Brain pericyte (primary cell): ENCODE data around the gene DCHS1.

ENCODE experiments used
- DNase-seq: peaks from one replicate; pipeline ENCODE4 v3.0.0-alpha.2; 2012; ENCODE audit warnings: low read depth, low spot score

Gene DCHS1

DNA sequence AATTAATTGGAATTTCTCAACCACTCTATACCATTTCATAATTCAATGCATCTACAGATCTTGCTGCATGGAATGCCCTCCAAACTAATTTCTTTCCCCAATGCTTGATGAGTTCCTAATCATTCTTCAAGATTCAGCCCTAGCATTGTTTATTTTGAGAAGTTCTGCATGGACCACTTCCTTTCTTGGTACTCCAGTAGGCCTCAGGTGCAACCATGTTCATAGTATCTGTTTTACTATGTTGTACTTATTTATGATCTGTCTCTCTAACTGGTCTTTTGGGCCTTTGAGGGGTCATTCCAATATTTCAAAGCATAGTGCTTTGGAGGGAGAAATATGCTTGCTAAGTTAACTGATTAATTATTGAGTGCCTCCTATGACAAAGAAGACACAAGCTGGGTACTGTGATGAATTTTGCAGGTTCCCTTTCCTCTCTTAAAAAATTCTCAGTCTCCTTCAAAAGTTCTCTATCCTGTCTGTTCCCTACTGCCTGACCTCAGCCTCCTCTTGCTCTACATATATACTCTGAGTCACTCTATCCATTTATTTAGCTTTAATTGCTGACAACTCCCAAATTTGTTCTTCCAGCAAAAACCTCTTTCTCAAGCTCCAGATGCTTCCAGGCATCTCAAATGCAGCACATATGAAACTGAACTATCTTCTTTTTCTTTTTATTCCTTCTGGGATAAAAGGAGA, 18.1 kb upstream of the DCHS1 start:
- no peak for DNase-seq

DNA sequence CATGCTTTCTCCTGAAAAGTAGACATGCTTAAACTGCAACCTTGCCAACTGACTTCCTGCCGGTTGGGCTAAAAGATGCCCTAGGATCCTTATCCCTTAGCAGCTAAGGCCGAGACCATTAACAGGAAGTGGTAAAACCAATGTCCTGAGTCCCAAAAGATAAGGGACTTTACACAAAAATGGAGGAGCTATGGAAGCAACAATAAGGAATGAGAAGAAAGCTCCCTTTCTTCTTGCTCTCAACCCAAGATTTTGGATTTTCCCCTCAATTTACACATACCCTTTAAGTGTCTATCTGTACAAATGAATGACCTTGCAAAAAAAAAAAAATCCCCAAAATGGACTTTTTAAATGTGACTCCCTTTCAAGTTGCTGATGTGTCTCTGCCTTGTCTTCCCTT, 16.4 kb upstream of the DCHS1 start:
- DNase-seq, result no peak

DNA sequence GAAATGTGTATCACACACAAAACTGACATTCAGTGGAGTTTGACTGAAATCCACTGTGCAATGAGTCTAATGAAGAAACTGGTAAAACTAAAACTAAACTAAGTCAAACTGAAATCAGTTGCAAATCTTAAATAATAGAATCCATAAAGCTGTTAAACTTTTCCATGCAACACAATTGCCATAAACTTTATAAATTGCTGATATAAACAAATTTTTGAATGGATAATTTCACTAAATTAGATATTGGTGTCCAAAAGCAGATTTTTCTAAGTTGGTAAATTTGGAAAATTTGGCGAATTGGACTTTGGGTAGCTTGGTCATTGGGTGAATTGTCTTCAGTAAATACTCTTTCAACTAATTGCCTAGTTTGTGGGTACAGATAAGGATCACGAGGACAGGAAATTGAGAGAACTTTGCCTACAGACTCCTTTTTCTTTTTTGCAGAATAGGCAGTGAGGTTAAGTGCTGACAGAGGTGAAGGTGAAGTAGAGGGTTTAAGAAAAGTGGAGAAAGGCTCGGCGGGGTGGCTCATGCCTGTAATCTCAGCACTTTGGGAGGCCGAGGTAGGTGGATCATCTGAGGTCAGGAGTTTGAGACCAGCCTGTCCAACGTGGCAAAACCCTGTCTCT, 14.7 kb upstream of the DCHS1 start:
- no peak for DNase-seq

DNA sequence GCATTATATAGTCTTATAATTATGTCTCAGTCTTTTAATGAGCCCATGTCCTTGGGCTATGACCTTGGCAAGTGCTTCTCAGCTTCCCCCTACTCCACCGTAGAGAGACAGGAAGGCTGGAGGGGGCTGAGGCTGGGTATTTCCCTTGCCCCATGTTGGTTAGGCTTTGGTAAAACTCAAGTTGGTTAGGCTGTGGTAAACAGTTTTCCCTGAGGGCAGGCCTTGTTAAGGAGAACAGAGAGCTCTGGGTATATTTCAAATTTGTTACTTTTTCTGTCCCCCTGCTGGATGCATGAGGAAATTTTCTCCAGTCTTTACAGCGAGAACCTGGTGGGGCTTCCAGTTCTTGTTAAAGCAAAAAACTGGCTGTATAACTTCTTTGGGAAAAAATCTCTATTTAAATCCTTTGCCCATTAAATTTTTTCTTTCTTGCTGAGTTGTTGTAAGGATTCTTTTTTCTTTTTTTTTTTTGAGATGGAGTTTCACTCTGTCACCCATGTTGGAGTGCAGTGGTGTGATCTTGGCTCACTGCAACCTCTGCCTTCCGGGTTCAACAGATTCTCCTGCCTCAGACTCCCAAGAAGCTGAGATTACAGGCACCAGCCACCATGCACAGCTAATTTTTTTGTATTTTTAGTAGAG, 12.2 kb upstream of the DCHS1 start:
- peak; percentile 16 for DNase-seq

DNA sequence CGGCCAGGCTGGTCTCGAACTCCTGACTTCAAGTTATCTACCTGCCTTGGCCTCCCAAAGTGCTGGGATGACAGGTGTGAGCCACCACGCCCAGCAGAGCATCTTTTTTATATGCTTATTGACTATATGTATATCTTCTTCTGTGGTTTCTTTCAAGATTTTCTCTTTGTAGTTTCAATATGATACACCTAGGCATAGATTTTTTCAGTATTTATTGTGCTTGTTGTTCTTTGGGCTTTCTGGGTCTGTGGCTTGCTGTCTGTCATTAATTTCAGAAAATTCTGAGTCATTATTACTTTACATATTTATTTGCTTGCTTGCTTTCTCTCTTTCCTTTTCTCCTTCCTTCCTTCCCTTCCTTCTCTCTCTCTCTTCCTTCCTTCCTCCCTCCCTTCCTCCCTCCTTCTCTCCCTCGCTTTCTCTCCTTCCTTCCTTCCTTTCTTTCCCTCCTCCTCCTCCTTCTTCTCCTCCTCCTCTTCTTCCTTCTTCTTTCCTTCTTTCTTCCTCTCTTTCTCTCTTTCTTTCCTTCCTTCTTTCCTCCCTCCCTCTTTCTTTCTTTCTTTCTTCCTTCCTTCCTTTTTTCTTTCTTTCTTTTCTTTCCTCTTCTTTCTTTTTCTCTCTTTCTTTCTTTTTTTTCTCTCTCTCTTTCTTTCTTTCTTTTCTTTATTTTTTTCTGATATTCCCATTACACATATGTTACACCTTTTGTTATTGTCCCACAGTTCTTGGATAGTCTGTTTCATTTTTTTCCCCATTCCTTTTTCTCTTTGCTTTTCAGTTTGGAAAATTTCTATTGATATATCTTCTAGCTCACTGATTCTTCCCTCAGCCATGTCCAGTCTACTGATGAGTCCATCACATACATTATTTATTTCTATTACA, 10.9 kb upstream of the DCHS1 start:
- DNase-seq, result no peak

DNA sequence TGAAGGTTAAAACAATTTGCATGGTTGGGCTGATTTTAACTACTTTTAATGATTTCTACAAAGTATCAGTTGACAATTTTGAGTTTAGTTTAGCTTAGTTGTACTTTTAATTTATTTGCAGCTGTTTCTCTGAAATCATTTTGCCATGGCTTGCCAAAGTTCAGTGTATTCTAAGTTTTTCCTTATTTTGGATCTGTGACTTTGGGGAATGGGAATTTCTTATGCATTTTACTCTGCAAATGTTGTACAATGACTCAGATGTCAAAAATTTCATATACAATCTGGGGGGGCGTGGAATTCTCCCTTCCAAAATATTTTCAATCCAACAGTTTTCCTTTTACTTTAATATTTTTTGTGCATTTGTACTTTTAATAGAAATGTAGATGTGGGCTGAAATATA, 8.9 kb upstream of the DCHS1 start:
- no peak for DNase-seq

DNA sequence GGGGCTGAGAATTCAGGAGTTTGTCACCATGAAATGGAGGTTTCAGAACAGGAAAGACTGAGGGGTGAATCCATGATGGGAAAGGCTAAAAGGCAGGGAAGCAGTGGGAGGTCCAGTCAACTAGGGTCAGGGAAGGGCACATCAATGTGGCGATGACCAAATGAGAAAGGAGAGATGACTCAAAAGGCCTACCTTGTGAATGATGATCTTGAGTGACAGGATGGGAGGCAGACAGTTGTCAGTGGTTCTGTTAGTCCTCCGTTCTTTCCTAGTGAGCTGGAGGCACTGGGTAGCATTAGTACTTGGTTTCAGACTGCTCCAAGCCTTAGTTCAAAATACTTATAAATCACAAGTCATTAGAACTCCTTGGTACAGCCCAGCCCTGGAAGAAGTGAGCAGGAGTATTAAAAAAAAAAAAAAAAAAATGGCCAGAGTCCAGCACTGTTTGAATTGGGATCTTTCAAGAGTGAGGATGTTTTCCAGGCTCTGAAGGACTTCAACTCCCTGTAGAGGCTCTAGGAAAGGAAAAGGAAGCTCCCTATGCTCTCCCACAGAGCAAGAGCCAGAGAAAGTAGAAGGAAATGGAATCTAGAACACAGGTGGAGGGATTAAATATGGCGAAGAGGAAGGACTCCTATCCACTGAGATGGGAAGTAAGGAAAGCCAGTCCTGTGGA, 8.3 kb upstream of the DCHS1 start:
- DNase-seq, result no peak

DNA sequence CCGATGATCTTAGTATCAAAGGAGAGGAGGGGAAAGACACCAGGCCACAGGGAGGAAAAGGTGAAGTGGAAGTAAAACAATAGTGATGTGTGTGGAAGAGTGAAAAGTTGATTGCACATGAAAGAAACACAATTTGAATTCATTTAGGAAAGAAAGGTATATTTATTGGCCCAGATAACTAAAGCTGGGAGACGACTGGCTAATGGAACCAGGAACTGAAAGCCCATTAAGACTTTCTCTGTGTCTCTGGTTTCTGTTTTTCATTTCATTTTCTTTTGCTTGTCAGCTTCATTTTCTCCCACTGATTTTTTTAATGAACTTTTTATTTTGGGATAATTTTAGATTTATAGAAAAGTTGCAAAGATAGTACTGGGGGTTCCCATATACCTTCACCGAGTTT, 5.1 kb upstream of the DCHS1 start:
- DNase-seq, result no peak

DNA sequence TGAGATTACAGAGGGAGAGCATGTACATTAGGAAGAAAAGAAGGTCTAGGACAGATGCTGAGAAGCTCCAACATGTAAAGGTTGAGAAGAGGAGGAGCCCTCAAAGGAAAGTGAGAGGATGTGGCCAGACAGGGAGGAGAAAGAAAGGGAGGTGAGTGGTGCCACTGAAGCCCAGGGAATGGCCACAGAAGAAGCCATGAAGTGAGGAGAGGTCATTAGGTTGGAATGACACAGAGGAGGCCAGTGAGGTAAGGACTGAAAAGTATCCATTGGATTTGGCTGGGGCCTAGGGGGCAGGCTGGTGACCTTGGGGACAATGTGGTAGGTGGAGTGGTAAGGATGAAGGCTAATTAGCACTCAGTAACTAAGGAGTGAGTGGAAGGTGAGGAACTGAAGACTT, 3.0 kb upstream of the DCHS1 start:
- DNase-seq, result no peak

DNA sequence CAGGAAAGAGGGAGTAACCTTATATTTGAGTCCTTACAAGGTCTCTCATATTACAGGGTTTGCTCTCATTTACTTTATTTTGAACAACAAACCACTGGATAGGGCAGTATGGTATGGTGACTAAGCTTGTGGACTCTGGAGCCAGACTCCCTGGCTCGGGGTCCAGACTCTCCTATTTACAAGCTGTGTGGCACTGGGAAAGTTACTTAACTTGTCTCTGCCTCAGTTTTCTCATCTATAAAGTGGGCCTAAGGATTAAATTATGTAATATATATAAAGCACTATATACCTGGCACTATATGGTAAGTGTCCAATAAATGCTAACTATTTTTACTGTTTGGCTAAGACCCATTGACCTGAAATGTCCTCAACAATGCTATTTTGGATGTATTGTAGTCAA, 1.7 kb upstream of the DCHS1 start:
- DNase-seq, result no peak

DNA sequence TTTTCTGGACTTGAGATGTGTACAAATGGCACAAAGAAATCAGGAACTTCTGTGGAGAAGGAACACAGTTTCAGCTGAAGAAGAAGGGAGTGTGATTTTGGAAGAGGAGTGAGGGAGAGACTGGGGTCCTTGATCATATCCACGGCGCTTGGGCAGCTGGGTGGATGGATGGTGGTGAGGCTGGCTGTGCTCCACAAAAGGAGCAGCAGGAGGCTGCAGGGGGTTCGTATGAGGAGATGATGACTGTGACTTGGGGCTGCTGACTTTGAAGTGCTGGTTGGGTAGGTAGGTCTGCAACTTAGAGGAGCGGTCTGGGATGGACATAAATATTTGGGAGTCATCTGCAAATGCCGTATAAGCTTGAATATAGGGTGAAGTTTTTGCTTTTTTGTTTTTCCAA, 1.3 kb upstream of the DCHS1 start:
- no peak for DNase-seq

DNA sequence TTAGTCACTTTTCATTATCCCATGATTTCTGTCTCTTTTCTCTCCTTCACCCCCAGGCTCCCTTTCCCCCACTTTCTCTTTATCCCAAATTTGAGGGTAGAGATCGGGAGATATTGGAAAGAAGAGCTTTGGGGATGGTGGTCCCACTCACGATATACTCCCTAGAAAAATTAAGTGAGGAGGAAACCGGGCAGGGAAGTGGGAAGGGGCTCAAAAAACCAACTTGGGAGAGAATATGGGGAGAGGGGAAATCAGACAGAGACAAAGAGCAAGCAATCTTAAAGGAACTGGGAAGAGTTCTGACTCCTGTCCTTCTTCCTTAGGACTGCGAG, 941 bp upstream of the DCHS1 start:
- DNase-seq, result no peak

DNA sequence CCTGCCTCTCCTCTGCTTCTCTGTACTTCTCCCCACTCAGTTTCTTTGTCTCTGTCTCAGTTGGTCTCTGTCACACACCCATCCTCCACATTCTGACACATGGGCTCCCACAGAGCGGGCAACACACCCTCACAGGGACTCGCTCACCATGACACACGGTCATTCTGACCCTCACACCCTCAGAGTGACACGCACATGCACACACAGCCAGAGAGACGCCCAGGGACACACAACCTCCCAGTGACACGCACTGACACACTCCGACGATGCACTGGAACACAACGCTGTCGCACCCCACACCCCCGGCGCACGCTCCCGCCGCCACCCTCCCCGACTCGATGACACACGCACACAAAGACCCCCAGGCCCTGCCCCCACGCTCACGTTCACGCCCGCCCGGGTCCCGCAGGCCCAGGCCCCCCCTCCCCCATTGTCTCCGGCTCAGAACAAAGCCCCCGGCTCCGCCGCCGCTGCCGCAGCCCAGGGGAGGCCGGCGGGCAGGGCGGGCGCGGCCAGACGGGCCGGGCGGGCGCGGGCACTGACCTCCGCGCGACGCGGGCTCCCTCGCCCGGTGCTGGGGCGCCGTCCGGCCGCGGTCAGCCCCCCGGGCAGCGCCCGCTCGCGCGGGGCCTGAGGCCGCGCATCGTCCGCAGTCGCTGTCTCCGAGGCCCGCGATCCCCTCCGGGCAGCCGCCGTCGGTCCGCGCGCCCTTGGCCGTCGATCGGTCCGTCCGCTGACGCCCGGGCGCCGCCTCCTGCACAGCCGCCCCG, 404 bp downstream of the DCHS1 start:
- no peak for DNase-seq

DNA sequence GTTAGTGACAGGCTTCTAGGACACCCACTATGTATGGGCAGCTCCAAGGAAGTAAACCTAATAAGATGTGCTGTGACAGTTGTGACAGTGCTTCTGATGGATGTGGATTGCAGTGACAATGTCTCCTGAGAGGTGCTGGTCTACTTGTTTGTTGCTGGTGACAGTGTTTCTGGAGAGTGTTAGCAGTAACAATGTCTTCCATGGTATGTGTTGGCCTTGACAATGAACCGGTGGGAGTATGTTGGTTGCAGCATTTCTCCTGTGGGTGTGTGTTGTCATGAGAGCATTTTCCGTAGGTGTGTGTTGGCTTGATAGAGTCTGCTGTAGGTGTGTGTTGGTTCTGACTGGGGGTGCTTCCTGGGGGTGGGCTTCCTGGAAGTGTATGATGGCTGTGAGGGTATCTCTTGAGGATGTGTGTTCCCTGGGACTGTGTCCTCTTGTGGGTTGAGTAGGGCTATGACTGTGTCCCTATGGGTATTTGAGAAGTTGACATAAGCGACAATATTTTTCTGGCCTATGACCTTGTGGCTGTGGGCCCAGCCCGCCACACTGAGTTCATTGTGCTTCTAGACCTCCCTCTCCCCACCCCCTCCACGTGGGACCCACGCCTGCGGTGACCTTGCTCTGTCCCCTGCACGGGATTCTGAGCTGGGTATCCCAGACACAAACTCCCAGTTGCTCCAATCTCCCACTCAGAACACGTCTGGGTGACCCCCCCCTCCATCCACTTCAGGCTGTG, 1.2 kb downstream of the DCHS1 start:
- no peak for DNase-seq

DNA sequence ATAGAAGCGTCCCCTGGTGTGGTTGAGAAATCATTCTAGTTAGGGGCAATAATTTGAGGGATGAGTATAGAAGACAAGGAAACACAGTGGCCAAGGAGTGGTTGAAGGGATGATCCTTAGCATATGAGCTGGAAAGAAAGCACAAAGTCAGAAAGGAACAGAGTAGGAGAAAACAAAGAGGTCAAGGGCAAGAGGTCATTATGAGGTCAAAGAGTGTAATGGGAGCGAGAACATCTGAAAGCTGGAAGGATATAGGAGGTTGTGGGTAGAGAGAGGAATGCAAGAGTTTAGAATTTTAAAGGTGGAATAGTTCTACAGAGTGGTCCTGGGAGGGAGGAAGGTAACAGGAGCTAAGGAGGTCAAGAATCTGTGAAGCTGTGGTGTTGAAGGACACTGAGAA, 2.0 kb downstream of the DCHS1 start:
- DNase-seq, result no peak

DNA sequence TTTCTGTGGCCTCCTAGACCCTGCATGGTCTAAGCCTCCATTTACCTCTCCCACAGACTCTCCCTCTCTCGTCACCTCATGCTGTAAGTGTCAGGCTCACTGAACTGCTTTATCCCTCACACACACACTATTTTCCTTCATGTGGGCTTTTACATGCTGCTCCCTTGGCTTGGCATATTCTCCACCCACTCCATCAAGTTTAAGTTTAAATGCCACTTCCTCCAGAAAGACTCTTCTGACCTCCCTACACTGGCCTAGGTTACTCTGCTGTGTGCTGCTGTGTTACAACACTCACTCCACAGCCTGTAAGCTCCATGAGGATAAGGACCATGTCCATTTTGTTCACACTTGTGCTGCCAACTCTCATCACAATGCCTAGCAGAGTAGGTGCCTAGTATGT, 2.5 kb downstream of the DCHS1 start:
- DNase-seq, result no peak

DNA sequence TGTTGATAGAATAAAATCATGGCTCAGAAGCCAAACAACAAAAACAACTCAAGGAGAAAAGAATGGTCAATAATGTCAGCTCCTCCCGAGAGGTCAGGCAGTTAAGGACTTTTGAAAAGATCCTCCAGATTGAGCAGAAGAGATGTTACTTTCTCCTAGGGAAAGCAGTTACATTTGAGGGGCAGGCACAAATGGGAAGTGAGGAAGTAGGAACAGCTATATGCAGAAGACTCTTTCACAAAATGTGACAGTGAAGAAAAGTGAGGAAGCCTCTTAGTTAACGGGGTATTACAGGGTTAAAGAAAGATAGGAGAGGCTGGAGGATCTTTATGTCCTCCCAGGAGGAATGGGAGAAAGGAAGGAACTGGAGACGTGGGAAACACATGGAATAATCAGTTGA, 3.4 kb downstream of the DCHS1 start:
- no peak for DNase-seq

DNA sequence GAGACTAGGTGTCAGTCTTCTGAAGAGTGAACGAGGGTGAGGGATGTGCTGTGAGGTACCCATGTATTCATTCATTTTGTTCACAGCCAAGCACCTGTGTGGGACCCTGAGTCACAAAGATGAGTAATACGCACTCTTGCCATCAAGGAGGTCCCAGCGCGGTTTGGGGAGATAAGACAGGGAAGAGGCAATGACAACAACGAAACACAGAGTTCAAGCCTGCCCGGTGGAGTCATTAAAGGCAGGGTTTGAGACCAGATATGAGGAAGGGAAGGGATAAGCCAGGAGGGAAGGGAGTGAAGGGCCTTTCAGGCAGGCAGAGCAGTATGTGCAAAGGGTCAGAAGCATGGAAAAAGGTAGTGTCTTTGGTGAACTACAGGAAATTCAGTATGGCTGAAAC, 4.6 kb downstream of the DCHS1 start:
- DNase-seq, result no peak

DNA sequence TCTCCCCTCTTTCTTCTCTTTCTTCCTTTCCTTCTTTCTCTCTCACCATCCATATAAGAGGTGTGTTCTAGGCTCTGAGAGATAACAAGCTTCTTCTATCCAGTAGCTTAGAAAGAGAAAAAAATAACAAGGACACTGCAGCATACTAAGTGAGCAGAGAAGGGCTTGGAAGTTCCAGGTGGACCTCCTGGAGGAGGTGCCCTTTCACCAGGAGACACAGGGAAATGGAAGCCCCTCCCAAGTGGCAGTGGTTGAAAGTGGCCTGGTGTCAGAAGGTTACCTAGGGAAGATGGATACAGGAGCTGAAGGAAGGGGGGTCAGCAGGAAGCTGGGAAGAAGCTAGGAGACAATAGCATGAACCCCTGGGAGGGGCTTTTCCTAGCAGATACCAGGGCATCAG, 5.5 kb downstream of the DCHS1 start:
- no peak for DNase-seq

DNA sequence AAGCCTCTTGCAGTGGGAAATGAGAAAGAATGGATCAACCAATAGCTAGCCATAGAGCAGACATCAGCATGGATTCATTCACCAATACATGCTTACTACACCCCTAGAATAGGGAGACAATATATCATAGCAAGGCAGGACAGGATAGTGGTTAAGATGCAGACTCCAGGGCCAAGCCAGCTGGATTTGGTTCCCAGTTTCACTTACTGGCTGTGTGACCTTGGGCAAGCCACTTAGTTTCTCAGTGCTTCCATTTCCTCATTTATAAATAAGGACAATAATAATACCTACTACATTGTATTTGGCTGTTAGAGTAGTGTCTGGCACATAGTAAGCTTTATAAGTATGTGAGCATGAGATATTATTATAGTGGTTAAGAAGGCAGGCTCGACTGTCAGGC, 7.1 kb downstream of the DCHS1 start:
- DNase-seq, result no peak
